HG02938 (cell line): ENCODE results near the gene DOK7.

ENCODE experiments used
- ATAC-seq: cut with Tn5 transposase; IDR thresholded peaks from one replicate; pipeline ENCODE4 v1.9.1; 2021; ENCODE audit warnings: mild to moderate bottlenecking, moderate library complexity; ENCODE audit not compliant: unreplicated experiment

DOK7 gene, protein sequence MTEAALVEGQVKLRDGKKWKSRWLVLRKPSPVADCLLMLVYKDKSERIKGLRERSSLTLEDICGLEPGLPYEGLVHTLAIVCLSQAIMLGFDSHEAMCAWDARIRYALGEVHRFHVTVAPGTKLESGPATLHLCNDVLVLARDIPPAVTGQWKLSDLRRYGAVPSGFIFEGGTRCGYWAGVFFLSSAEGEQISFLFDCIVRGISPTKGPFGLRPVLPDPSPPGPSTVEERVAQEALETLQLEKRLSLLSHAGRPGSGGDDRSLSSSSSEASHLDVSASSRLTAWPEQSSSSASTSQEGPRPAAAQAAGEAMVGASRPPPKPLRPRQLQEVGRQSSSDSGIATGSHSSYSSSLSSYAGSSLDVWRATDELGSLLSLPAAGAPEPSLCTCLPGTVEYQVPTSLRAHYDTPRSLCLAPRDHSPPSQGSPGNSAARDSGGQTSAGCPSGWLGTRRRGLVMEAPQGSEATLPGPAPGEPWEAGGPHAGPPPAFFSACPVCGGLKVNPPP

DNA sequence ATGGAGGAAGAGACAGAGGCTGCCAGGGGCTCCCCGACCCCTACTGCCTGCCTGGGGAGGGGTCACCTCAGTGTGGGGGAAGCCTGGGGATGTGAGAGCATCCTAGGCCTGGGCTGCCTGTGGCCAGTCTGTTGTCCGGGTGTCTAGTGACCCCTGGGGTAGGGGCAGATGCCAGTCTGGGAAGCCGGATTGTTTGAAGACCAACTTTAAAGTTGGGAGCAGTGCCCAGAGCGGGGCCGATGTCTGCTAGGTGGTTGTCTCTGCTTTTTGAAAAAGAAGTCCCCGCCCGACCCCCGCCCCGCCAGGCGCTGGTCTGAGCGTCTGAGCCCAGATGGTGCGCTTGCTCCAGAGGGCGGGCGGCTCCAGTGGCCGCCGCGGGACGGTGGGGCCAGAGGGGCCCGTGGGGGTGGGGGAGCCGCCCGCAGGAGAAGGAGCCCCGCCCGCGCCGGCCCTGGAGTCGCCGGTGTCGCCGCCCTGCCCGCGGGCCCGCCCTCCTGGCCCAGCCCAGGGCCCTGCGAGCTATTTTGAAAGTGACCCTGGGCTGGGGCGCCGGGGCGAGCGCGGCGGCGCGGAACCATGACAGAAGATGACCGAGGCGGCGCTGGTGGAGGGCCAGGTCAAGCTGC is at the start of gene DOK7:
TSS of gene DOK7 (plus strand) at position 517 of the 626 bp plus-strand sequence. CDS start at position 587, 70 bp downstream.
- no peak for ATAC-seq

GRCh38 chr4:3413675-3414420 is 49.3 kb upstream of the DOK7 start:
- no peak for ATAC-seq

- no peak for ATAC-seq
These were observed 48.5 kb upstream of the DOK7 start for GRCh38 chr4:3414421-3415279.

DNA sequence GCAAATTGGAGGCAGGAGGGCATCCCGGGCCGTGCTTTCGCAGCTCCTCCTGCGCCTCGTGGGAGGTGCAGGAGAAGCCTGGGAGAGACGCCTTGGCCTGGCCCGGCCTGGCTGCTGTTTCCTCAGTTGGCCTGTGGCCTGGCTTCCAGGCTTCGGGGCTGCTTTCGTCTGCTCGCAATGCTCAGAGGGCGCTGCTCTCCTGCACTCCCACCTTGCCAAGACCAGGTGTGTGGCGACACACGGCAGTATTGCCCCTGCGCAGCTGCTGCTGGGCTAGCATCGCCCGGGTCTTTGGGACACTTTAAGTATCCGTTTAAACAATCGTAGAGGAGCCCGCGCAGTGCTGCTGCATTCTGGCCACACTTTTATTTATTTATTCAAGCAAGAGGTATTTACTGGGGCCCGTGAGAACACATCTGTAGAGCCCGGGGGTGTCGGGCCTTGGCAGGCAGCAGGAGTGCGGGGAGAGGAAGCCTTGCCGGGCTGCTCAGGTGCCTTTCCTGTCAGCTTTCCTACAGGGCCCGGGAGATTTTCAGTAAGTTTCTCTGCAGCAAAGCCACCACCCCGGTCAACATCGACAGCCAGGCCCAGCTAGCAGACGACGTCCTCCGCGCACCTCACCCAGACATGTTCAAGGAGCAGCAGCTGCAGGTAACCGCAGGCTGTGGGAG is 47.5 kb upstream of the DOK7 start:
- ATAC-seq: no peak

DNA sequence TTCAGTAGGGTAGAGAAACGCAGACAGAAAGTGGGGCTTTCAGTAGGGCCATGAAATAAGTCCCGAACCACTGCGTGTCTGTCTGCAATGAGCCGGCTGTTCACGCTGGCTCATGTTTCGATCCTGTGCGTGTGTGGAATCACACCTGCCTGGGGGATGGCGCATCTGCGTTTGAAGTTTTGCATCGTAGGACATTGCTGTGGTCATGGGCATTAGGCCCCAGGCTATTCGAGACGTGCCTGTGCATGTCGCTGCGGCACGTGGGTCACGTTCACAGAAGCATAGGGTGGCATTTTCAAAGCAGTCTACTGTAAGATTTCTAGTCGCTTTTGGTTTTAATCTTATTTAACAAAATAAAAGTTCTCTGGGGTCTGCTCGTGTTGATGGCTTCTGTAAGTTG is 46.8 kb upstream of the DOK7 start:
- no peak for ATAC-seq

- no peak for ATAC-seq
These were observed 46.3 kb upstream of the DOK7 start for GRCh38 chr4:3416821-3417221.

- no peak for ATAC-seq
These were observed 45.7 kb upstream of the DOK7 start for GRCh38 chr4:3417448-3417847.

GRCh38 chr4:3418029-3418762 is 44.9 kb upstream of the DOK7 start:
- ATAC-seq: no peak

DNA sequence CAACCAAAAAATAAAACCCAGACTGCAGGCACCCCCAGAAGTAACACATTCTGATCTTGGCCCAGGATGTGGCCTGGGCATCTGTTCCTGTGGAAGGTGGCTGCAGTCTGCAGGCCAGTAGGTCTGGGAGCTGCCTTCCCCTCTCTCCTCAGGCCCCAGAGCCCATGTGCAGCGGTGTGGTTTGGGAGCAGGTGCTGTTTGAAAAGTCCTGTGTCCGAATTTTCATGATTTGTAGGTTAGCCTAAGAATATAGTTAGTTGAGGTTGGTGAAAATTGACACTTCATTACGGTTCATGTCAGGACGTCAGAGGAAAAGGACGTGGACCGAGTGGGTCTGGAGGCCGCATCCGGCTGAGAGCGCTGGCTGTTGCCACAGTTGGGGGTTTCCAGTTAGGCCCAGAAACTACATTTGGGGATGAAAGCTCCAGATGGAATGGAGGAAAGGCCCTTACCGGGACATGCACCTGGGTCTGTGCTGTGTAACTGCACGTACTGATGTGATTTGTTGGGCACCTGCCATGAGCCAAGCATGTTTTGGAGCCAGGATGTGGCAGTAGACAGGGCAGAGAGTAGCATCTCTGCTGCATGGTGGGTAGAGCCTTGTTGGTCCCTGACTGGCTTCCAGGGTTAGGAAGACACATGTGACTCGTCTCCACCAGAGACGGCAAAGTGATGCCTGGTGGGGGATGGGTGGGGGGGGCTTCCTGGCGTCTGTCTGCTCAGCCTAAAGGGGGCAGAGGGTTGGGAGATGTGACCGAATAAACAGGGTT is 43.1 kb upstream of the DOK7 start:
- ATAC-seq: no peak

- ATAC-seq: no peak
These were observed 42.5 kb upstream of the DOK7 start for GRCh38 chr4:3420606-3420955.

GRCh38 chr4:3420956-3421355 is 42.1 kb upstream of the DOK7 start:
- ATAC-seq: no peak

DNA sequence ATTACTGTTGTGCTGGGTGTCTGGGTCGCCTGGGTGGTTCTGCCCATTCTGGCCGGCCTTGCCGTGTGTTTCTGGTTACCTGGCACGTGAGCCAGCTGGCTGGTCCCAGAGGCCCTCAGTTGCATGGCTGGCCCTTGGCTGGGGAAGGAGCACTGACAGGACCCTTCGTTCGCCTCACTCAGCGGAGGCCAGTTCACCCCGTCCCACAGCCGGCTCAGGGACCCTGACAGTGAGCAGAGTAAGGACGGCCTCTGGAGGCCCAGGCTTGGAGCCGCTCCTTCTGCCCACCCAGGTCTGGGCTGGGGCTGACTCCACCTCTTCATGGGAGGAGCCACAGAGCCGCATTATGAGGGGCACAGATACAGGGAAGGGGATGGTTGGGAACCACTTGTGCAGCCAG is 41.6 kb upstream of the DOK7 start:
- no peak for ATAC-seq

DNA sequence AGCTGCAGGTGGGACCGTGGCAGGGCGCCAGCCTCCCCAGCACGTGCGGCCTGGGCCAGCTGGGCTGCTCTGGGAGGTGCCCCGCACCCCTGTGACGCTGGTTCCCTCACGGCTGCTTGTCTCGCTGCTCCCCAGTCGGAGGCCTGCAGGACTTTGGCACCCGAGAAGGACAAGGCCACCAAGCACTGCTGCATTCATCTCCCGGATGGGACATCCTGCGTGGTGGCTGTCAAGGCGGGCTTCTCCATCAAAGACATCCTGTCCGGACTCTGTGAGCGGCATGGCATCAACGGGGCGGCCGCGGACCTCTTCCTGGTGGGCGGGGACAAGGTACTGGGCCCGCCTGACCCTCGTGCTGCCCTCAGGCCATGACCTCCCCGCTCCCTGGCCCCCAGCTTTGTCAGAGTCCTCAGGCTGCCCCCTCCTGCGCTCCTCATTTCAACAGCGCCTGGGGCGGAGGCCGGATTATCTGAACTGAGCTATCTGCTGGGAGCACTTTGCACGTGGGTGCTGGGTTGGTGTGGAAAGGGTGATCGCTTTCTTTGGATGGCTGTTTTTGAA is 40.8 kb upstream of the DOK7 start:
- ATAC-seq: no peak

DNA sequence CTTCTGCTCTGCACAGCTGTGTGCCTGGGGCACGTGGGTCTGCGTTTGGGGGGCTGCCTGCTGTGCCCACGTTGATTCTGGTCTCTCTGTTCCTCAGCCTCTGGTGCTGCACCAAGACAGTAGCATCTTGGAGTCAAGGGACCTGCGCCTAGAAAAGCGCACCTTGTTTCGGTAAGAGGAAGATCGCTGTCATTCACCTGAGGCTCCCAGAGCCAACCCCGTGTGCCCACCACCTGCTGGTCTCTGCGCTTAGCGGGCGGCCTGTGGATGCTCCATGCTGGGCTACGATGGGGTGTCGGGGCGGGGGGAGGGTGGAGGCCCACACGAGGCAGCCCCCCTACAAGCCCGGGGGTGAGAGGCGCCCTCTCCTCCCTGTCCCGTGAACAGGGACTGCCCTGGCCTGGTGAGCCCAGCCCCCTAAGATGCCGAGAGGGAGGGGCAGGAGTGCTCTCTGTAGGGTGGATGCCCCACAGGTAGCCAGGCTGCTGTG is 40.3 kb upstream of the DOK7 start:
- no peak for ATAC-seq

GRCh38 chr4:3423406-3423805 is 39.7 kb upstream of the DOK7 start:
- ATAC-seq: no peak

GRCh38 chr4:3423952-3424351 is 39.2 kb upstream of the DOK7 start:
- no peak for ATAC-seq

GRCh38 chr4:3424522-3425095 is 38.5 kb upstream of the DOK7 start:
- no peak for ATAC-seq
